HepG2 (cell line): ENCODE results near the gene ANO9. TPM values are rescaled to one million over a fixed set of nuclear protein-coding genes. Genes with fewer than 3 reads are reported as not detected.

ENCODE experiments used
- ATAC-seq: fragments of 200-7000 bp; cut with Tn5 transposase; 3 replicates; pipeline ENCODE4 v1.9.1; 2020; ENCODE audit warnings: mild to moderate bottlenecking, moderate library complexity
- BruUV-seq: library from RNA; stranded (reverse); fragments of 400-500 nt; replicated peaks from 2 replicates; lab custom pipeline; 2021; lab: Mats Ljungman, UMichigan
- CTCF ChIA-PET: fragments of 300-600 bp; formaldehyde crosslinking; extraction: SDS; loops from one replicate; lab custom pipeline; 2021; ENCODE audit warnings: low total read pairs, inconsistent platforms, low intra/inter-chr PET ratio; lab: Yijun Ruan, JAX
- POLR2A ChIA-PET: fragments of 350-600 bp; sonication (Branson Sonifier 250); formaldehyde crosslinking; loops from one replicate; lab custom pipeline; 2020; ENCODE audit warnings: antibody characterized with exemption, inconsistent platforms; lab: Yijun Ruan, JAX
- DNase-seq: peaks from one replicate; pipeline ENCODE4 v3.0.0-alpha.2; 2015; ENCODE audit warnings: low spot score
- FAIRE-seq: peaks from 3 replicates; lab custom pipeline; 2011; peaks lifted over from hg19 to GRCh38; lab: Jason Lieb, UNC
- H2AFZ ChIP-seq: one replicate; pipeline ENCODE4 v1.6.1; 2011; ENCODE audit warnings: low read length, inconsistent platforms
- H3K27ac ChIP-seq: fragments of 300-600 bp; 3 replicates; pipeline ENCODE4 v1.8.0; 2011; ENCODE audit warnings: mixed run types, mild to moderate bottlenecking, mixed read lengths, low read length, inconsistent platforms; ENCODE audit not compliant: insufficient read depth; ENCODE audit errors: extremely low read length
- H3K27me3 ChIP-seq, 2 experiments: fragments of 200-600 bp in 1 of 2; 2 replicates in 1 of 2; 3 replicates in 1 of 2; pipeline versions ENCODE4 v1.6.0 to v1.8.0; 2011; ENCODE audit warnings: low read length in 2 of 2, mild to moderate bottlenecking in 2 of 2, moderate library complexity in 2 of 2, inconsistent platforms in 1 of 2; ENCODE audit not compliant: insufficient read depth in 2 of 2, control insufficient read depth in 1 of 2
- H3K36me3 ChIP-seq, 2 experiments: fragments of 200-600 bp in 1 of 2; replicated peaks in 1 of 2; 2 replicates in 1 of 2; 3 replicates in 1 of 2; pipeline versions ENCODE4 v1.5.1 to v1.8.0; 2011; ENCODE audit warnings: low read length in 2 of 2, inconsistent platforms in 1 of 2; ENCODE audit not compliant: insufficient read depth in 2 of 2, control insufficient read depth in 1 of 2
- H3K4me1 ChIP-seq: 2 replicates; pipeline ENCODE4 v1.5.1; 2012; ENCODE audit warnings: low read length, inconsistent platforms; ENCODE audit not compliant: insufficient read depth
- H3K4me2 ChIP-seq: 2 replicates; pipeline ENCODE4 v1.6.0; 2011; ENCODE audit warnings: low read depth, low read length, inconsistent platforms
- H3K4me3 ChIP-seq, 3 experiments: fragments of 200-600 bp in 1 of 3; sonication (generic), shearing (Covaris generic) in 1 of 3; replicated peaks in 1 of 3; 2 replicates each; pipeline ENCODE4 v1.5.1; 2011 to 2016; ENCODE audit warnings: low read length in 3 of 3, inconsistent platforms in 2 of 3, low read depth in 2 of 3, mild to moderate bottlenecking in 2 of 3, control low read depth in 1 of 3, mixed read lengths in 1 of 3; ENCODE audit not compliant: insufficient read depth in 1 of 3
- H3K79me2 ChIP-seq: one replicate; pipeline ENCODE4 v1.6.1; 2011; ENCODE audit warnings: low read length, inconsistent platforms; ENCODE audit not compliant: insufficient read depth
- H3K9ac ChIP-seq: 2 replicates; pipeline ENCODE4 v1.6.0; 2011; ENCODE audit warnings: mild to moderate bottlenecking, low read depth, low read length, inconsistent platforms; ENCODE audit not compliant: insufficient read depth
- H3K9me3 ChIP-seq: 2 replicates; pipeline ENCODE4 v1.5.1; 2012; ENCODE audit warnings: mild to moderate bottlenecking, low read length
- H4K20me1 ChIP-seq: 2 replicates; pipeline ENCODE4 v1.6.0; 2011; ENCODE audit warnings: inconsistent platforms, mild to moderate bottlenecking, low read length, moderate library complexity; ENCODE audit not compliant: insufficient read depth
- CCAR2 ChIP-seq: fragments of 200-400 bp; formaldehyde crosslinking; optimal IDR thresholded peaks from 2 replicates; pipeline ENCODE3; 2018; ENCODE audit warnings: low read depth, mild to moderate bottlenecking, low read length, moderate library complexity
- HES4 ChIP-seq: sonication (generic); formaldehyde crosslinking; IDR thresholded peaks from 2 replicates; pipeline ENCODE4 v1.9.0; 2021; ENCODE audit warnings: mild to moderate bottlenecking, missing genetic modification reagents, borderline replicate concordance
- MIER2 ChIP-seq: IDR thresholded peaks from 2 replicates; pipeline ENCODE4 v1.6.1; 2016; ENCODE audit warnings: missing biosample characterization, missing genetic modification reagents
- SRSF4 ChIP-seq: fragments of 200-400 bp; formaldehyde crosslinking; IDR thresholded peaks from one replicate; pipeline ENCODE4 v1.6.1; 2018; ENCODE audit warnings: mild to moderate bottlenecking, low read depth, low read length, moderate library complexity; ENCODE audit not compliant: poor library complexity, severe bottlenecking
- ZNF530 ChIP-seq: sonication (generic); formaldehyde crosslinking; IDR thresholded peaks from 2 replicates; pipeline ENCODE4 v1.5.0; 2020; ENCODE audit warnings: low read depth, mild to moderate bottlenecking, missing genetic modification reagents
- ZSCAN12 ChIP-seq: sonication (generic); formaldehyde crosslinking; IDR thresholded peaks from 2 replicates; pipeline ENCODE4 v1.9.0; 2021; ENCODE audit warnings: mild to moderate bottlenecking, missing genetic modification reagents
- WGBS: methylation state at CpG from one replicate; pipeline ENCODE4 v1.1.6; 2017; ENCODE audit warnings: low lambda C conversion rate; 5-methylcytosine and 5-hydroxymethylcytosine counted together
- in situ Hi-C: cut with HindIII; loops from 2 replicates; pipeline ENCODE4 v1.10.0; 2017; ENCODE audit warnings: low pct_unique_long_range_greater_than_20kb; ENCODE audit not compliant: extremely low pct_ligation_motif_present
- intact Hi-C: fragments of 100-400 bp; cut with micrococcal nuclease; formaldehyde crosslinking; loops from one replicate; pipeline ENCODE4 v1.10.0; 2022; ENCODE audit not compliant: unreplicated experiment
- polyA plus RNA-seq, 8 experiments: library from polyadenylated mRNA; depleted of rRNA in 3 of 8; stranded (reverse) in 7 of 8; unstranded in 1 of 8; fragments of >200 nt; fragmentation: Illumina TruSeq in 4 of 8; extraction: Trizol in 4 of 8; gene quantifications; 2 replicates each; pipeline versions ENCODE4 v1.2.1 to v1.2.3, GENCODE V29; 2011 to 2016; ENCODE audit warnings: low read depth in 4 of 8, missing spikeins in 1 of 8, mixed read lengths in 1 of 8; ENCODE audit not compliant: insufficient read depth in 1 of 8
- total RNA-seq, 5 experiments: library from RNA; depleted of rRNA; stranded (reverse); fragments of >200 nt; fragmentation: Illumina TruSeq; extraction: Trizol; gene quantifications; 2 replicates each; pipeline ENCODE4 v1.2.3, GENCODE V29; 2016; ENCODE audit warnings: low read depth in 1 of 5
- TF ChIP-seq, protein P1 (sequence below): sonication (generic); formaldehyde crosslinking; IDR thresholded peaks from 2 replicates; pipeline ENCODE4 v1.4.0; 2020; ENCODE audit warnings: missing genetic modification reagents
- TF ChIP-seq, protein P2 (sequence below): IDR thresholded peaks from 2 replicates; pipeline ENCODE4 v1.6.1; 2018; ENCODE audit warnings: missing genetic modification reagents
- TF ChIP-seq, protein P3 (sequence below): sonication (generic); formaldehyde crosslinking; IDR thresholded peaks from 2 replicates; pipeline ENCODE4 v1.5.0; 2020; ENCODE audit warnings: mild to moderate bottlenecking, missing genetic modification reagents, borderline replicate concordance
- TF ChIP-seq, protein P4 (sequence below): sonication (generic); formaldehyde crosslinking; IDR thresholded peaks from 2 replicates; pipeline ENCODE4 v1.4.0; 2020; ENCODE audit warnings: missing genetic modification reagents, borderline replicate concordance

ANO9 gene
- total and polyA plus RNA-seq, 2 of the 13 experiments (the other 11 are each of a cell fraction or from before 2014, with no cell fraction given) = 8.9 to 14.3 TPM

- no peak overlapping the region for H2AFZ ChIP-seq
- H3K9ac ChIP-seq = no peak overlapping the region
- CTCF ChIA-PET = no interaction called here
- H3K36me3 ChIP-seq = peaks cover 8 to 11% of the 10 kb centered on the region in 2 experiments; a peak in 2 of 5 replicates
- no peaks in the 10 kb centered on the region for H3K9me3 ChIP-seq
- no TSS peak for BruUV-seq
- FAIRE-seq (no peak), DNase-seq (no peak), ATAC-seq (no peak)
- intact Hi-C loops = no loop called here
- peaks cover 4% of the 10 kb centered on the region for H3K79me2 ChIP-seq
- 98% methylated on average over 15 of the region's 19 CpGs for WGBS
- in situ Hi-C loops = no loop called here
- H3K4me1 ChIP-seq = no peaks in the 10 kb centered on the region
- H4K20me1 ChIP-seq = no peaks in the 10 kb centered on the region
- no peaks in the 10 kb centered on the region for H3K27me3 ChIP-seq
- H3K4me2 ChIP-seq = no peak overlapping the region
- POLR2A ChIA-PET = no interaction called here
- H3K27ac ChIP-seq = no peak overlapping the region
- H3K4me3 ChIP-seq = no peak overlapping the region
- TF ChIP-seq HES4 (CRISPR knock-in tag) (no peak), ZNF530 (CRISPR knock-in tag) (no peak), SRSF4 (no peak), CCAR2 (no peak), ZSCAN12 (CRISPR knock-in tag) (no peak), MIER2 (CRISPR knock-in tag) (no peak)
- TF ChIP-seq, protein P1, sequence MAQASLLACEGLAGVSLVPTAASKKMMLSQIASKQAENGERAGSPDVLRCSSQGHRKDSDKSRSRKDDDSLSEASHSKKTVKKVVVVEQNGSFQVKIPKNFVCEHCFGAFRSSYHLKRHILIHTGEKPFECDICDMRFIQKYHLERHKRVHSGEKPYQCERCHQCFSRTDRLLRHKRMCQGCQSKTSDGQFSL (CRISPR knock-in tag) = no peak
- TF ChIP-seq, protein P2, sequence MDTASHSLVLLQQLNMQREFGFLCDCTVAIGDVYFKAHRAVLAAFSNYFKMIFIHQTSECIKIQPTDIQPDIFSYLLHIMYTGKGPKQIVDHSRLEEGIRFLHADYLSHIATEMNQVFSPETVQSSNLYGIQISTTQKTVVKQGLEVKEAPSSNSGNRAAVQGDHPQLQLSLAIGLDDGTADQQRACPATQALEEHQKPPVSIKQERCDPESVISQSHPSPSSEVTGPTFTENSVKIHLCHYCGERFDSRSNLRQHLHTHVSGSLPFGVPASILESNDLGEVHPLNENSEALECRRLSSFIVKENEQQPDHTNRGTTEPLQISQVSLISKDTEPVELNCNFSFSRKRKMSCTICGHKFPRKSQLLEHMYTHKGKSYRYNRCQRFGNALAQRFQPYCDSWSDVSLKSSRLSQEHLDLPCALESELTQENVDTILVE (CRISPR knock-in tag) = no peak
- TF ChIP-seq, protein P3, sequence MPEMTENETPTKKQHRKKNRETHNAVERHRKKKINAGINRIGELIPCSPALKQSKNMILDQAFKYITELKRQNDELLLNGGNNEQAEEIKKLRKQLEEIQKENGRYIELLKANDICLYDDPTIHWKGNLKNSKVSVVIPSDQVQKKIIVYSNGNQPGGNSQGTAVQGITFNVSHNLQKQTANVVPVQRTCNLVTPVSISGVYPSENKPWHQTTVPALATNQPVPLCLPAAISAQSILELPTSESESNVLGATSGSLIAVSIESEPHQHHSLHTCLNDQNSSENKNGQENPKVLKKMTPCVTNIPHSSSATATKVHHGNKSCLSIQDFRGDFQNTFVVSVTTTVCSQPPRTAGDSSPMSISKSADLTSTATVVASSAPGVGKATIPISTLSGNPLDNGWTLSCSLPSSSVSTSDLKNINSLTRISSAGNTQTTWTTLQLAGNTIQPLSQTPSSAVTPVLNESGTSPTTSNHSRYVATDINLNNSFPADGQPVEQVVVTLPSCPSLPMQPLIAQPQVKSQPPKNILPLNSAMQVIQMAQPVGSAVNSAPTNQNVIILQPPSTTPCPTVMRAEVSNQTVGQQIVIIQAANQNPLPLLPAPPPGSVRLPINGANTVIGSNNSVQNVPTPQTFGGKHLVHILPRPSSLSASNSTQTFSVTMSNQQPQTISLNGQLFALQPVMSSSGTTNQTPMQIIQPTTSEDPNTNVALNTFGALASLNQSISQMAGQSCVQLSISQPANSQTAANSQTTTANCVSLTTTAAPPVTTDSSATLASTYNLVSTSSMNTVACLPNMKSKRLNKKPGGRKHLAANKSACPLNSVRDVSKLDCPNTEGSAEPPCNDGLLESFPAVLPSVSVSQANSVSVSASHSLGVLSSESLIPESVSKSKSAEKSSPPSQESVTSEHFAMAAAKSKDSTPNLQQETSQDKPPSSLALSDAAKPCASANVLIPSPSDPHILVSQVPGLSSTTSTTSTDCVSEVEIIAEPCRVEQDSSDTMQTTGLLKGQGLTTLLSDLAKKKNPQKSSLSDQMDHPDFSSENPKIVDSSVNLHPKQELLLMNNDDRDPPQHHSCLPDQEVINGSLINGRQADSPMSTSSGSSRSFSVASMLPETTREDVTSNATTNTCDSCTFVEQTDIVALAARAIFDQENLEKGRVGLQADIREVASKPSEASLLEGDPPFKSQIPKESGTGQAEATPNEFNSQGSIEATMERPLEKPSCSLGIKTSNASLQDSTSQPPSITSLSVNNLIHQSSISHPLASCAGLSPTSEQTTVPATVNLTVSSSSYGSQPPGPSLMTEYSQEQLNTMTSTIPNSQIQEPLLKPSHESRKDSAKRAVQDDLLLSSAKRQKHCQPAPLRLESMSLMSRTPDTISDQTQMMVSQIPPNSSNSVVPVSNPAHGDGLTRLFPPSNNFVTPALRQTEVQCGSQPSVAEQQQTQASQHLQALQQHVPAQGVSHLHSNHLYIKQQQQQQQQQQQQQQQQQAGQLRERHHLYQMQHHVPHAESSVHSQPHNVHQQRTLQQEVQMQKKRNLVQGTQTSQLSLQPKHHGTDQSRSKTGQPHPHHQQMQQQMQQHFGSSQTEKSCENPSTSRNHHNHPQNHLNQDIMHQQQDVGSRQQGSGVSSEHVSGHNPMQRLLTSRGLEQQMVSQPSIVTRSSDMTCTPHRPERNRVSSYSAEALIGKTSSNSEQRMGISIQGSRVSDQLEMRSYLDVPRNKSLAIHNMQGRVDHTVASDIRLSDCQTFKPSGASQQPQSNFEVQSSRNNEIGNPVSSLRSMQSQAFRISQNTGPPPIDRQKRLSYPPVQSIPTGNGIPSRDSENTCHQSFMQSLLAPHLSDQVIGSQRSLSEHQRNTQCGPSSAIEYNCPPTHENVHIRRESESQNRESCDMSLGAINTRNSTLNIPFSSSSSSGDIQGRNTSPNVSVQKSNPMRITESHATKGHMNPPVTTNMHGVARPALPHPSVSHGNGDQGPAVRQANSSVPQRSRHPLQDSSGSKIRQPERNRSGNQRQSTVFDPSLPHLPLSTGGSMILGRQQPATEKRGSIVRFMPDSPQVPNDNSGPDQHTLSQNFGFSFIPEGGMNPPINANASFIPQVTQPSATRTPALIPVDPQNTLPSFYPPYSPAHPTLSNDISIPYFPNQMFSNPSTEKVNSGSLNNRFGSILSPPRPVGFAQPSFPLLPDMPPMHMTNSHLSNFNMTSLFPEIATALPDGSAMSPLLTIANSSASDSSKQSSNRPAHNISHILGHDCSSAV (CRISPR knock-in tag) = no peak
- TF ChIP-seq, protein P4, sequence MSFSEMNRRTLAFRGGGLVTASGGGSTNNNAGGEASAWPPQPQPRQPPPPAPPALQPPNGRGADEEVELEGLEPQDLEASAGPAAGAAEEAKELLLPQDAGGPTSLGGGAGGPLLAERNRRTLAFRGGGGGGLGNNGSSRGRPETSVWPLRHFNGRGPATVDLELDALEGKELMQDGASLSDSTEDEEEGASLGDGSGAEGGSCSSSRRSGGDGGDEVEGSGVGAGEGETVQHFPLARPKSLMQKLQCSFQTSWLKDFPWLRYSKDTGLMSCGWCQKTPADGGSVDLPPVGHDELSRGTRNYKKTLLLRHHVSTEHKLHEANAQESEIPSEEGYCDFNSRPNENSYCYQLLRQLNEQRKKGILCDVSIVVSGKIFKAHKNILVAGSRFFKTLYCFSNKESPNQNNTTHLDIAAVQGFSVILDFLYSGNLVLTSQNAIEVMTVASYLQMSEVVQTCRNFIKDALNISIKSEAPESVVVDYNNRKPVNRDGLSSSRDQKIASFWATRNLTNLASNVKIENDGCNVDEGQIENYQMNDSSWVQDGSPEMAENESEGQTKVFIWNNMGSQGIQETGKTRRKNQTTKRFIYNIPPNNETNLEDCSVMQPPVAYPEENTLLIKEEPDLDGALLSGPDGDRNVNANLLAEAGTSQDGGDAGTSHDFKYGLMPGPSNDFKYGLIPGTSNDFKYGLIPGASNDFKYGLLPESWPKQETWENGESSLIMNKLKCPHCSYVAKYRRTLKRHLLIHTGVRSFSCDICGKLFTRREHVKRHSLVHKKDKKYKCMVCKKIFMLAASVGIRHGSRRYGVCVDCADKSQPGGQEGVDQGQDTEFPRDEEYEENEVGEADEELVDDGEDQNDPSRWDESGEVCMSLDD (CRISPR knock-in tag) = no peak
Observed at GRCh38 chr11:488992-489391, 47.2 kb upstream of the ANO9 start.
